ENCODE results near the gene EIF5A2. TPM values are rescaled to one million over a fixed set of nuclear protein-coding genes. Genes with fewer than 3 reads are reported as not detected.

Gene EIF5A2
- total RNA-seq, 1 donor from 2014 or later: 1.3 TPM

DNA sequence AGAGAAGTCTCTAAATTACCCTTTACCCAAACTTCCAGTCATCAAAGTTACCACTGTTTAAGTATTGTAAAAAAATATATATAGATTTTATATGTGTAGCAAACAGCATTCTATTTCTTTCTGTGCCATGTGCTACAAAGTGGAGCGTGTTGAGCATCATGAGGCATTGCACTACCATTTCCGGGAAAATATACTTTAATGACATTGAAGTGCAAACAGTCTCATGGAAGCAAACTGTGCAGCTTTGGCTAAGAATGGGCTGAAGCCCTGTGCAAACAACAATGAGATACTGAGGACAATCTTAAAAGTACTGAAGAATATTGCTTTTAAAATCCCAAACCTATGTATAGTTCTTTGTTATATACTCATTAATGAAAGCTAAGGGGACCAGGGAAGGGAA is 31.9 kb downstream of the EIF5A2 start:
- no peaks in the 10 kb centered on the region for H3K27me3 Mint-ChIP-seq (ENCODE audit: unreplicated experiment)
- H3K9me3 Mint-ChIP-seq (ENCODE audit: unreplicated experiment): no peaks in the 10 kb centered on the region
- H3K4me3 Mint-ChIP-seq (ENCODE audit: unreplicated experiment): no peak overlapping the region

GRCh38 chr3:170869645-170870593 is 38.5 kb downstream of the EIF5A2 start, which contains the start of gene RPL22L1:
Gene RPL22L1 (minus strand): TSS chr3:170870195. CDS start chr3:170870167, 28 bp downstream.
- TF ChIP-seq, protein P1, sequence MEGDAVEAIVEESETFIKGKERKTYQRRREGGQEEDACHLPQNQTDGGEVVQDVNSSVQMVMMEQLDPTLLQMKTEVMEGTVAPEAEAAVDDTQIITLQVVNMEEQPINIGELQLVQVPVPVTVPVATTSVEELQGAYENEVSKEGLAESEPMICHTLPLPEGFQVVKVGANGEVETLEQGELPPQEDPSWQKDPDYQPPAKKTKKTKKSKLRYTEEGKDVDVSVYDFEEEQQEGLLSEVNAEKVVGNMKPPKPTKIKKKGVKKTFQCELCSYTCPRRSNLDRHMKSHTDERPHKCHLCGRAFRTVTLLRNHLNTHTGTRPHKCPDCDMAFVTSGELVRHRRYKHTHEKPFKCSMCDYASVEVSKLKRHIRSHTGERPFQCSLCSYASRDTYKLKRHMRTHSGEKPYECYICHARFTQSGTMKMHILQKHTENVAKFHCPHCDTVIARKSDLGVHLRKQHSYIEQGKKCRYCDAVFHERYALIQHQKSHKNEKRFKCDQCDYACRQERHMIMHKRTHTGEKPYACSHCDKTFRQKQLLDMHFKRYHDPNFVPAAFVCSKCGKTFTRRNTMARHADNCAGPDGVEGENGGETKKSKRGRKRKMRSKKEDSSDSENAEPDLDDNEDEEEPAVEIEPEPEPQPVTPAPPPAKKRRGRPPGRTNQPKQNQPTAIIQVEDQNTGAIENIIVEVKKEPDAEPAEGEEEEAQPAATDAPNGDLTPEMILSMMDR (IDR thresholded peaks at IDR 0.05; ENCODE audit: unreplicated experiment): no peak
- H3K4me3 Mint-ChIP-seq (ENCODE audit: unreplicated experiment): peak within 1 kb of the TSS; percentile 99
- peaks cover 10% of the 10 kb centered on the region for H3K27me3 Mint-ChIP-seq (ENCODE audit: unreplicated experiment)
- H3K27ac Mint-ChIP-seq (ENCODE audit: unreplicated experiment): peak within 1 kb of the TSS; percentile 100
- no peaks in the 10 kb centered on the region for H3K9me3 Mint-ChIP-seq (ENCODE audit: unreplicated experiment)
- H3K36me3 Mint-ChIP-seq (ENCODE audit: low read depth, unreplicated experiment): peaks cover 19% of the 10 kb centered on the region
- peaks cover 15% of the 10 kb centered on the region for H3K4me1 Mint-ChIP-seq (ENCODE audit: unreplicated experiment)
- peak; percentile 88 for DNase-seq (ENCODE audit: low spot score)

More for the DNA sequence above, 31.9 kb downstream of the EIF5A2 start:
- DNase-seq (ENCODE audit: low spot score): no peak
- TF ChIP-seq, protein P1 (IDR thresholded peaks at IDR 0.05; ENCODE audit: unreplicated experiment): no peak
- Mint-ChIP-seq H3K4me1 (ENCODE audit: unreplicated experiment) (no peaks in the 10 kb centered on the region), H3K36me3 (ENCODE audit: low read depth, unreplicated experiment) (no peaks in the 10 kb centered on the region), H3K27ac (ENCODE audit: unreplicated experiment) (no peak overlapping the region)

DNA sequence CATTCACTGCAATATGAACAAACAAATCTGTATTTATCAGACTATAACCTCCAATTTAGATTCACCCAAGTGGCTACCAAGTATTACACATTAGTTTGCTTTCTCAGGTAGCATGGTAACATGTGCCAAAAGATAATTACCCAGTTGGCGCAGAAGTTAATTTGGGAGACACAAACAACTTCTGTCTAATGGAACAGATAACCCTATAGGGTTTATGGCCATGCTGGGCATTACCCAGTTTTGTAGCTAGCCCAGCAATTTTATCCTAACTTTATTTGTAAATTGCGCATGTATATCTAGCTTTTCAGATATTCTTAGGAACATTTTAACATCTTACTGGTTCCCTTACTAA is 39.2 kb downstream of the EIF5A2 start:
- peak overlapping the region; percentile 100 for H3K27ac Mint-ChIP-seq (ENCODE audit: unreplicated experiment)
- TF ChIP-seq, protein P1 (IDR thresholded peaks at IDR 0.05; ENCODE audit: unreplicated experiment): no peak
- peak overlapping the region; percentile 99 for H3K4me3 Mint-ChIP-seq (ENCODE audit: unreplicated experiment)
- peaks cover 10% of the 10 kb centered on the region for H3K27me3 Mint-ChIP-seq (ENCODE audit: unreplicated experiment)
- peaks cover 21% of the 10 kb centered on the region for H3K36me3 Mint-ChIP-seq (ENCODE audit: low read depth, unreplicated experiment)
- DNase-seq (ENCODE audit: low spot score): no peak
- no peaks in the 10 kb centered on the region for H3K9me3 Mint-ChIP-seq (ENCODE audit: unreplicated experiment)
- peaks cover 15% of the 10 kb centered on the region for H3K4me1 Mint-ChIP-seq (ENCODE audit: unreplicated experiment)

DNA sequence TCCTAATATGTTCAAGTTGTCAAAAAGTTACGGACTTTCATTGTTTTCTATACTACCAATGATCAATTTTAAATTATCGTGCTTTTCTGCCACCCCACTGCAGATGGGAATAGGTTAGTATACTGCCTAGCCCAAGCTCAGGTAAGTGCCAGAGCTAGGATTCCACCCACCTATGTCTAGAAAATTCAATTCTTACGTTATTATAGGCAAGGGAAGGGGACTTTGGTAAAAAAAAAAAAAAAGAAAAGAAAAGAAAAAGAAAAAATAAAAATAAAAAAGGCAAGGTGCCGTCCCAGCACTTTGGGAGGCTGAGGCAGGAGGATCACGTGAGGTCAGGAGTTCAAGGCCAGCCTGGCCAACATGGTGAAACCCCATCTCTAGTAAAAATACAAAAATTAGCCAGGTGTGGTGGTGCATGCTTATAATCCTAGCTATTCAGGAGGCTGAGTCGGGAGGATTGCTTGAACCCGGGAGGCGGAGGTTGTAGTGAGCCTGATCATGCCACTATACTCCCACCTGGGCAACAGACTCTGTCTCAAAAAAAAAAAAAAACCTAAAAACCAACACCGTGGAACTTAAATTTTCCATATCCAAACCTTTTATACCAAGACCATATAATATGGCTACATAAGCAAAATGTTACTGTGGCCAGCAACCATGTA is 39.7 kb downstream of the EIF5A2 start:
- TF ChIP-seq, protein P1 (IDR thresholded peaks at IDR 0.05; ENCODE audit: unreplicated experiment): no peak
- peak overlapping the region; percentile 79 for H3K4me3 Mint-ChIP-seq (ENCODE audit: unreplicated experiment)
- H3K36me3 Mint-ChIP-seq (ENCODE audit: low read depth, unreplicated experiment): peaks cover 21% of the 10 kb centered on the region
- DNase-seq (ENCODE audit: low spot score): no peak
- H3K9me3 Mint-ChIP-seq (ENCODE audit: unreplicated experiment): no peaks in the 10 kb centered on the region
- peaks cover 10% of the 10 kb centered on the region for H3K27me3 Mint-ChIP-seq (ENCODE audit: unreplicated experiment)
- peak overlapping the region; percentile 77 for H3K27ac Mint-ChIP-seq (ENCODE audit: unreplicated experiment)
- H3K4me1 Mint-ChIP-seq (ENCODE audit: unreplicated experiment): peaks cover 15% of the 10 kb centered on the region
